CD14-positive monocyte (primary cell): Measurements from ENCODE around the gene NVL. TPM values are rescaled to one million over a fixed set of nuclear protein-coding genes. Genes with fewer than 3 reads are reported as not detected.

ENCODE experiments used
- DNase-seq, 3 donors: peaks; one replicate each; pipeline ENCODE4 v3.0.0-alpha.2; 2011 to 2022
- H2AFZ ChIP-seq: 2 replicates; pipeline ENCODE4 v1.6.0; 2012; ENCODE audit warnings: mild to moderate bottlenecking, low read depth, low read length, inconsistent platforms; ENCODE audit not compliant: insufficient read depth, poor library complexity, severe bottlenecking
- H3K27ac ChIP-seq, 2 donors: 1 replicate in 1 of 2; 2 replicates in 1 of 2; pipeline ENCODE4 v1.5.1; 2012 to 2013; ENCODE audit warnings: low read length in 2 of 2, control low read depth in 1 of 2, inconsistent platforms in 1 of 2, low read depth in 1 of 2, mild to moderate bottlenecking in 1 of 2
- H3K27me3 ChIP-seq, 2 donors: one replicate each; pipeline versions ENCODE4 v1.6.0 to v1.6.1; 2011 to 2013; ENCODE audit warnings: low read length in 2 of 2; ENCODE audit not compliant: control insufficient read depth in 2 of 2, insufficient read depth in 2 of 2
- H3K36me3 ChIP-seq, 2 donors: replicated peaks in 1 of 2; 1 replicate in 1 of 2; 2 replicates in 1 of 2; pipeline versions ENCODE4 v1.5.1 to v1.6.1; 2012 to 2013; ENCODE audit warnings: low read length in 2 of 2, control low read depth in 1 of 2, inconsistent platforms in 1 of 2, mild to moderate bottlenecking in 1 of 2; ENCODE audit not compliant: insufficient read depth in 2 of 2, control insufficient read depth in 1 of 2
- H3K4me1 ChIP-seq, 2 donors: 1 replicate in 1 of 2; 2 replicates in 1 of 2; pipeline versions ENCODE4 v1.5.1 to v1.6.1; 2012 to 2013; ENCODE audit warnings: low read length in 2 of 2, control low read depth in 1 of 2, inconsistent platforms in 1 of 2, mild to moderate bottlenecking in 1 of 2, moderate library complexity in 1 of 2; ENCODE audit not compliant: insufficient read depth in 2 of 2, control insufficient read depth in 1 of 2
- H3K4me2 ChIP-seq: replicated peaks from 2 replicates; pipeline ENCODE3; 2012; ENCODE audit warnings: low read length, moderate library complexity, mild to moderate bottlenecking; ENCODE audit not compliant: poor library complexity, severe bottlenecking; ENCODE audit errors: extremely low read depth
- H3K4me3 ChIP-seq, 3 experiments: fragments of 200-600 bp in 1 of 3; sonication (generic) in 1 of 3; replicated peaks in 1 of 3; 1 replicate in 2 of 3; 2 replicates in 1 of 3; pipeline ENCODE4 v1.5.1; 2011 to 2013; ENCODE audit warnings: low read length in 3 of 3, mild to moderate bottlenecking in 3 of 3, control low read depth in 2 of 3, low read depth in 2 of 3, inconsistent platforms in 1 of 3, moderate library complexity in 1 of 3
- H3K79me2 ChIP-seq: 2 replicates; pipeline ENCODE4 v1.6.0; 2012; ENCODE audit warnings: mild to moderate bottlenecking, control low read depth, inconsistent platforms, low read length, moderate library complexity; ENCODE audit not compliant: insufficient read depth
- H3K9ac ChIP-seq: 2 replicates; pipeline ENCODE4 v1.6.0; 2017; ENCODE audit warnings: low read length, mild to moderate bottlenecking; ENCODE audit not compliant: insufficient read depth, poor library complexity, severe bottlenecking
- H3K9me3 ChIP-seq, 2 donors: replicated peaks in 1 of 2; 1 replicate in 1 of 2; 2 replicates in 1 of 2; pipeline versions ENCODE4 v1.5.1 to v1.6.1; 2012 to 2013; ENCODE audit warnings: low read length in 2 of 2, control low read depth in 1 of 2; ENCODE audit not compliant: control insufficient read depth in 1 of 2, insufficient read depth in 1 of 2
- H4K20me1 ChIP-seq: 2 replicates; pipeline ENCODE4 v1.6.0; 2012; ENCODE audit warnings: mild to moderate bottlenecking, low read length, control low read depth, moderate library complexity; ENCODE audit not compliant: insufficient read depth
- H3K27ac Mint-ChIP-seq, 7 donors: one replicate each; pipeline ENCODE4 v1.8.0; 2020; ENCODE audit warnings: mild to moderate bottlenecking in 7 of 7, mixed read lengths in 7 of 7, moderate library complexity in 6 of 7, inconsistent platforms in 2 of 7
- H3K27me3 Mint-ChIP-seq, 3 donors: one replicate each; pipeline ENCODE4 v1.8.0; 2021 to 2022; ENCODE audit warnings: low read depth in 3 of 3, mild to moderate bottlenecking in 3 of 3, mixed read lengths in 3 of 3, moderate library complexity in 3 of 3, inconsistent platforms in 1 of 3
- H3K36me3 Mint-ChIP-seq, 2 donors: one replicate each; pipeline ENCODE4 v1.8.0; 2020; ENCODE audit warnings: mixed read lengths in 2 of 2, inconsistent platforms in 1 of 2, mild to moderate bottlenecking in 1 of 2
- H3K4me1 Mint-ChIP-seq: one replicate; pipeline ENCODE4 v1.8.0; 2020; ENCODE audit warnings: mild to moderate bottlenecking, mixed read lengths
- H3K4me3 Mint-ChIP-seq, 2 donors: one replicate each; pipeline ENCODE4 v1.8.0; 2020; ENCODE audit warnings: mild to moderate bottlenecking in 2 of 2, mixed read lengths in 2 of 2, moderate library complexity in 1 of 2
- H3K9me3 Mint-ChIP-seq, 7 donors: one replicate each; pipeline ENCODE4 v1.8.0; 2020 to 2022; ENCODE audit warnings: mixed read lengths in 7 of 7, mild to moderate bottlenecking in 6 of 7, moderate library complexity in 6 of 7, inconsistent platforms in 2 of 7
- WGBS: methylation state at CpG from one replicate; pipeline ENCODE4 v1.1.5; 2013; ENCODE audit warnings: missing lambda C conversion rate; ENCODE audit not compliant: insufficient coverage; 5-methylcytosine and 5-hydroxymethylcytosine counted together
- intact Hi-C, 2 donors: fragments of 100-400 bp; cut with micrococcal nuclease; formaldehyde crosslinking; loops; one replicate each; pipeline versions ENCODE4 v1.15.0 to v1.15.1; 2023
- polyA plus RNA-seq, 3 donors: library from polyadenylated mRNA; depleted of rRNA in 1 of 3; unstranded in 2 of 3; stranded (reverse) in 1 of 3; fragments of 300-500 nt in 2 of 3; fragments of >200 nt in 1 of 3; fragmentation: Illumina TruSeq in 2 of 3; gene quantifications; 1 replicate in 2 of 3; 2 replicates in 1 of 3; pipeline ENCODE4 v1.2.3, GENCODE V29; 2012 to 2021
- TF ChIP-seq, protein P1 (sequence below): fragments of 200-600 bp; IDR thresholded peaks from one replicate; pipeline ENCODE4 v1.8.0; 2022; ENCODE audit warnings: antibody characterized with exemption, mild to moderate bottlenecking

Gene NVL
- polyA plus RNA-seq, 3 donors: 8.4 to 12.6 (median 9.6) TPM

DNA sequence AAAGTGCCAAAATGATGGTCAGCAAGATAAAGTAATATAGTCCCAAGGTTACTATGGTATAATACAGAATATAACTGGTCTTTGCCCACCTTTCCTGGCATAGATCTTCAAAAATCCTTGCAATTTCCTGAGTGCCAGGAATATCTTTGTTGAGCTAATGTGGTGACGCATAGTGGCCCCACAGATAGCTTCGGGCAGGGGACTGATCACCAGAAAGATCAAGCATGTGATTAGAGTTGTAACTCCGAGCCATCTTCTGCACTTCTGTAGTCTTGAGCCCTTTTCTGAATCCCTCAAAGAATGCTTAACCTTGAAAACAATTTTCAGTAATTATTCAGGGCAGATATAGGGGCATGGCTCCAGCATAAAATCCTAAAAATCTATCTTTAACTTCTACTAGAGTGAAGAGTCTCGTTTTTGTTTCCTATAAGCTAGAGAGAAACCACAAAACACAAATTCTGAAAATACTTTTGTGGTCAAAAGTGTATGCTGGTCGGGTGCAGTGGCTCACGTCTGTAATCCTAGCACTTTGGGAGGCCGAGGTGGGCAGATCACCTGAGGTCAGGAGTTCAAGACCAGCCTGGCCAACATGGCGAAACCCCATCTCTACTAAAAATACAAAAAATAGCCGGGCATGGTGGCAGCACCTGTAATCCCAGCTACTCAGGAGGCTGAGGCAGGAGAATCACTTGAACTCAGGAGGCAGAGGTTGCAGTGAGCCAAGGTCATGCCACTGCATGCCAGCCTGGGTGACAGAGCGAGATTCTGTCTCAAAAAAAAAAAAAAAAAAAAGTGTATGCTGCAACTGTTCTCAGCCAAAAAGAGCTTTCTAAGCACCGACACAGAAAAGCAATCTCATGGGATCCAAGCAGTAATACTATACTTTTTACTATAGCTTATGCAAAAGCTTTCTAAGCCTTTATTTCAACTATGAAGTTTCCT is 62.8 kb downstream of the NVL start:
- H3K4me3 Mint-ChIP-seq: no peak overlapping the region
- TF ChIP-seq, protein P1, sequence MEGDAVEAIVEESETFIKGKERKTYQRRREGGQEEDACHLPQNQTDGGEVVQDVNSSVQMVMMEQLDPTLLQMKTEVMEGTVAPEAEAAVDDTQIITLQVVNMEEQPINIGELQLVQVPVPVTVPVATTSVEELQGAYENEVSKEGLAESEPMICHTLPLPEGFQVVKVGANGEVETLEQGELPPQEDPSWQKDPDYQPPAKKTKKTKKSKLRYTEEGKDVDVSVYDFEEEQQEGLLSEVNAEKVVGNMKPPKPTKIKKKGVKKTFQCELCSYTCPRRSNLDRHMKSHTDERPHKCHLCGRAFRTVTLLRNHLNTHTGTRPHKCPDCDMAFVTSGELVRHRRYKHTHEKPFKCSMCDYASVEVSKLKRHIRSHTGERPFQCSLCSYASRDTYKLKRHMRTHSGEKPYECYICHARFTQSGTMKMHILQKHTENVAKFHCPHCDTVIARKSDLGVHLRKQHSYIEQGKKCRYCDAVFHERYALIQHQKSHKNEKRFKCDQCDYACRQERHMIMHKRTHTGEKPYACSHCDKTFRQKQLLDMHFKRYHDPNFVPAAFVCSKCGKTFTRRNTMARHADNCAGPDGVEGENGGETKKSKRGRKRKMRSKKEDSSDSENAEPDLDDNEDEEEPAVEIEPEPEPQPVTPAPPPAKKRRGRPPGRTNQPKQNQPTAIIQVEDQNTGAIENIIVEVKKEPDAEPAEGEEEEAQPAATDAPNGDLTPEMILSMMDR: no peak
- no peak for DNase-seq
- H3K27me3 Mint-ChIP-seq: peaks cover 0 to 1% (median 0%) of the 10 kb centered on the region in 3 donors
- peaks cover 22 to 65% of the 10 kb centered on the region in 2 donors for H3K36me3 ChIP-seq
- no peaks in the 10 kb centered on the region for H4K20me1 ChIP-seq
- no peaks in the 10 kb centered on the region for H3K4me1 Mint-ChIP-seq
- H3K9me3 ChIP-seq: no peaks in the 10 kb centered on the region
- H3K9me3 Mint-ChIP-seq: no peaks in the 10 kb centered on the region
- no peak overlapping the region for H3K27ac ChIP-seq
- H3K4me3 ChIP-seq: no peak overlapping the region
- H3K9ac ChIP-seq: no peak overlapping the region
- no peaks in the 10 kb centered on the region for H3K79me2 ChIP-seq
- H2AFZ ChIP-seq: no peak overlapping the region
- H3K36me3 Mint-ChIP-seq: peaks cover 43 to 86% of the 10 kb centered on the region in 2 donors
- no peaks in the 10 kb centered on the region for H3K27me3 ChIP-seq
- WGBS: 100% methylated on average over 4 of the region's 11 CpGs
- H3K27ac Mint-ChIP-seq: no peak overlapping the region
- H3K4me2 ChIP-seq: no peak overlapping the region
- H3K4me1 ChIP-seq: no peaks in the 10 kb centered on the region
- intact Hi-C loops: no loop called here

DNA sequence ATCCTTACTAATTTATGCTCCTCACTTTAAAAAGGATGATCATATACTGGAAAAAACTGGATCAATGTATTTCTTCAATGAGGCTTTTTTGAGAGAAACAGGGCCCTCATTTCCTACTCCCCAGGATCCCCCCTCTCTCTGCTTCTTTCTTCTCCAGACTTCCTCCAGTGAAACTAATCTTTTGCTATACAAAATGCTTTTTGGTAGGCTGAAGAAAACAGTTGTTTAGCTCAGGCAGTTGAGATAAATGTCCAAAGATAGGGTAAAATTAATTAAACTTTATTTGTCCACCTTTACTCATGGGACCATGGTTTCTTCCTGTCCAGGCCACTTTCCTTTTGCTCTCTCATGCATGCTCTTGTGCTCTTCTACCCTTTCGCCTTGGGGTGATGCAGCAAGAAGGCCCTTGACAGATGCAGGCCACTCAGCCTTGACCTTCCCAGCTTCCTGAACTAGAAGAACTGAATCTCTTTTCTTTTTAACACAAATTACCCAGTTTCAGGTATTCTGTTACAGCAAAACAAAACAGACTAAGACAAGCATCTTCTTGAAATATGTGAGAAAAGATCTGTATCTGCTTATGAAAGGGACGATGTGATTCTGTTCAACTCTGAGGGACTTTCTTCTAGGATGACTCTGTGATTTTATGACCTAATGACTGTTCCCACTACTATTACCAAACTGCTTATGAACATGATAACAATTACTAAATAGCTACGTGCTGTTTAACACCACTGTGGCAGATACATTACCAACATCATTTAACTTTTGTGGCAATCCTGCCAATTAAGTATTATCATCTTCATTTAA is 63.7 kb downstream of the NVL start:
- Histone ChIP-seq H3K9me3 (no peaks in the 10 kb centered on the region), H3K27me3 (no peaks in the 10 kb centered on the region), H3K4me3 (no peak overlapping the region), H3K9ac (no peak overlapping the region), H3K36me3 (peaks cover 22 to 68% of the 10 kb centered on the region in 2 donors), H3K79me2 (no peaks in the 10 kb centered on the region), H3K4me2 (no peak overlapping the region), H3K4me1 (no peaks in the 10 kb centered on the region), H3K27ac (no peak overlapping the region), H4K20me1 (no peaks in the 10 kb centered on the region), H2AFZ (no peak overlapping the region)
- H3K36me3 Mint-ChIP-seq: peaks cover 43 to 81% of the 10 kb centered on the region in 2 donors
- TF ChIP-seq, protein P1: no peak
- 100% methylated on average over 1 of the region's 3 CpGs for WGBS
- DNase-seq: no peak
- H3K27ac Mint-ChIP-seq: peak overlapping the region in 3 of 7 donors; percentile 10 to 65 (median 64)
- H3K4me1 Mint-ChIP-seq: no peaks in the 10 kb centered on the region
- peaks cover 0 to 1% (median 0%) of the 10 kb centered on the region in 3 donors for H3K27me3 Mint-ChIP-seq
- no peak overlapping the region for H3K4me3 Mint-ChIP-seq
- intact Hi-C loops: no loop called here
- no peaks in the 10 kb centered on the region for H3K9me3 Mint-ChIP-seq
